Heart right ventricle (tissue), 16 donors: ENCODE measurements around the gene HMCN1. TPM values are rescaled to one million over a fixed set of nuclear protein-coding genes. Genes with fewer than 3 reads are reported as not detected.

ENCODE experiments used
- ATAC-seq, 8 donors: fragments of 200-7000 bp; cut with Tn5 transposase; one replicate each; pipeline ENCODE4 v1.9.1; 2020; ENCODE audit warnings: mild to moderate bottlenecking in 8 of 8, moderate library complexity in 8 of 8, moderate number of reproducible peaks in 1 of 8
- DNase-seq, 2 donors: peaks; one replicate each; pipeline ENCODE4 v3.0.0-alpha.2; 2020
- H3K27ac ChIP-seq, 10 donors: fragments of 200-600 bp; sonication (generic) in 2 of 10; one replicate each; pipeline versions ENCODE4 v1.5.0 to v1.8.0; 2020 to 2022; ENCODE audit warnings: mild to moderate bottlenecking in 3 of 10
- H3K27me3 ChIP-seq, 7 donors: fragments of 200-600 bp; one replicate each; pipeline ENCODE4 v1.8.0; 2021 to 2022; ENCODE audit warnings: mild to moderate bottlenecking in 2 of 7
- H3K36me3 ChIP-seq, 9 donors: fragments of 200-600 bp; sonication (generic) in 1 of 9; one replicate each; pipeline versions ENCODE4 v1.5.0 to v1.8.0; 2020 to 2022; ENCODE audit warnings: mild to moderate bottlenecking in 2 of 9
- H3K4me1 ChIP-seq, 9 donors: fragments of 200-600 bp; sonication (generic) in 1 of 9; one replicate each; pipeline versions ENCODE4 v1.5.0 to v1.8.0; 2020 to 2022; ENCODE audit warnings: mild to moderate bottlenecking in 4 of 9
- H3K4me3 ChIP-seq, 10 donors: fragments of 200-600 bp; sonication (generic) in 2 of 10; one replicate each; pipeline versions ENCODE4 v1.5.0 to v1.8.0; 2020 to 2022; ENCODE audit warnings: mild to moderate bottlenecking in 7 of 10, moderate library complexity in 2 of 10
- H3K9me3 ChIP-seq, 11 donors: fragments of 200-600 bp in 10 of 11; sonication (generic) in 2 of 11; one replicate each; pipeline versions ENCODE4 v1.5.0 to v1.8.0; 2013 to 2022; ENCODE audit warnings: mild to moderate bottlenecking in 2 of 11, control low read depth in 1 of 11, moderate library complexity in 1 of 11
- CTCF ChIP-seq, 9 donors: fragments of 200-600 bp; sonication (generic) in 2 of 9; IDR thresholded peaks; one replicate each; pipeline versions ENCODE4 v1.5.0 to v1.8.0; 2021 to 2022; ENCODE audit warnings: antibody characterized with exemption in 9 of 9, mild to moderate bottlenecking in 5 of 9, moderate library complexity in 1 of 9
- WGBS, 2 donors: extraction: QIAGEN DNeasy Blood & Tissue Kit; methylation state at CpG; one replicate each; pipeline ENCODE4 v1.1.7; 2013; ENCODE audit warnings: inconsistent platforms in 1 of 2; 5-methylcytosine and 5-hydroxymethylcytosine counted together
- intact Hi-C, 10 donors: fragments of 100-400 bp; cut with DNase I; formaldehyde crosslinking; loops; one replicate each; pipeline versions ENCODE4 v1.11.1 to v1.14.2; 2022
- polyA plus RNA-seq, 2 donors: library from polyadenylated mRNA; stranded (reverse); fragments of 200-250 nt; gene quantifications; one replicate each; pipeline ENCODE4 v1.2.3, GENCODE V29; 2013
- total RNA-seq, 10 donors: library from RNA; stranded (reverse); fragmentation: NEBNext Ultra II Directional in 3 of 10; extraction: Animal tissue kit (Norgen Biotek cat#: 25700) in 3 of 10; gene quantifications; one replicate each; pipeline versions ENCODE4 v1.2.1 to v1.2.4, GENCODE V29; 2021 to 2023
- donor health status: Arrhythmogenic right ventricular cardiomyopathy.
- donor health status: ischemic (EF 13 %, LVEDD 7.1; RV severe dilation, severe dysfunction).
- donor health status: healthy with polysubstance abuse.
- donor health status: DM: no; HTN: yes; CAD: no.
- donor health status: DM: no; HTN: no; CAD: no.
- donor health status: ischemic (EF 25% LVEDD 6.9; RV normal size, moderate dysfunction).
- donor health status: ischemic (EF 25% LVEDD 5.7; RV mildly dilated, moderate dysfunction).
- donor health status: healthy.
- donor health status: DM: yes; HTN: yes; CAD: no.
- donor health status: Ischemic cardiomyopathy.
- donor health status: ischemic (EF 35%, LVEDD 5.7; RV mildly dilated, moderate dysfunction).
- donor health status: nonischemic (EF 11% LVEDD 7.7; RV severe dilation, severe dysfunction).
- donor health status: DM: yes; HTN: yes; CAD: no.
- donor health status: PGD.
- donor health status: ischemic (EF 29% LVEDD 5.4; RV normal size, mild dysfunction).
- donor health status: nonischemic (EF 23%, LVEDD 6.1; RV moderate dilation, normal function).

Gene HMCN1
- total and polyA plus RNA-seq, 12 donors, result 3.4 to 12.4 (median 6.2) TPM

DNA sequence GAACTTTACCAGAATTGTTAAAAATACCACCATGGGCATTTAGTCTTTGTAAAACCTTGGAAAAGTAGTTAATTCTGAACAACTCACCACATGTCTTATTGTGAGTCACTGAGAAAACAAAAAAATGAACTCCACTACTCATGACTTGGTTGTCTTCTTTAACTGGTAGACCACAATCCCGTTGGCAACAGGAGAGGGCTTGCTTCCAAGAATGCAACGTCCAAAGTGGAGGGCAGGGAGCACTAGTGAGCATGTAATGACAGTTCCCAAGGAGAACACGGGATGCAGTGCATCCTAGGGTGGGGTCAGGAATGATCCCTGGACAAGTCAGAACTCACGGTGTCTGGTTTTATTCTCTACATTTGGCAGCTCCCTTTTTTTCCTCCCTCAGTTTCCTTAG is 15.2 kb upstream of the HMCN1 start:
- H3K27ac ChIP-seq, result no peak overlapping the region
- no peaks in the 10 kb centered on the region for H3K9me3 ChIP-seq
- H3K4me3 ChIP-seq, result no peak overlapping the region
- DNase-seq, result peak in 1 of 2 donors; percentile 15
- no peaks in the 10 kb centered on the region for H3K27me3 ChIP-seq
- 12% methylated on average over 4 of the region's 4 CpGs for WGBS, 2 donors
- TF ChIP-seq CTCF (IDR thresholded peaks at IDR 0.05), result peak in 3 of 9 donors; percentile 10 to 31 (median 10)
- peaks cover 0 to 21% (median 5%) of the 10 kb centered on the region in 9 donors for H3K4me1 ChIP-seq
- ATAC-seq, result peak in 2 of 8 donors; percentile 47 to 65
- intact Hi-C loops, result no loop called here
- H3K36me3 ChIP-seq, result no peaks in the 10 kb centered on the region

- 10 to 16% methylated on average over 2 of the region's 2 CpGs for WGBS, 2 donors
- Histone ChIP-seq H3K4me3 (no peak overlapping the region), H3K27me3 (no peaks in the 10 kb centered on the region), H3K36me3 (no peaks in the 10 kb centered on the region), H3K4me1 (peaks cover 0 to 21% (median 5%) of the 10 kb centered on the region in 9 donors), H3K27ac (peak overlapping the region in 2 of 10 donors; percentile 19 to 23), H3K9me3 (no peaks in the 10 kb centered on the region)
- TF ChIP-seq CTCF (IDR thresholded peaks at IDR 0.05), result peak in 8 of 9 donors; percentile 54 to 80 (median 68)
- DNase-seq, result peak in 1 of 2 donors; percentile 34
- ATAC-seq, result peak in 5 of 8 donors; percentile 54 to 84 (median 67)
- intact Hi-C loops, result loop anchor here in 9 of 10 donors (1.0 to 5.0 kb wide), 5 partner anchors 490 to 494 kb away; no protein-coding TSS in a partner anchor
Measured at GRCh38 chr1:185720633-185721272, 13.4 kb upstream of the HMCN1 start.

- TF ChIP-seq CTCF (IDR thresholded peaks at IDR 0.05), result no peak
- H3K27ac ChIP-seq, result peak overlapping the region in 1 of 10 donors; percentile 19
- intact Hi-C loops, result loop anchor here in 8 of 10 donors (2.0 to 5.0 kb wide), 4 partner anchors 489 to 493 kb away; no protein-coding TSS in a partner anchor
- no peak for ATAC-seq
- peaks cover 0 to 21% (median 5%) of the 10 kb centered on the region in 9 donors for H3K4me1 ChIP-seq
- no peaks in the 10 kb centered on the region for H3K27me3 ChIP-seq
- H3K9me3 ChIP-seq, result no peaks in the 10 kb centered on the region
- H3K4me3 ChIP-seq, result no peak overlapping the region
- no peaks in the 10 kb centered on the region for H3K36me3 ChIP-seq
- no peak for DNase-seq
Measured at GRCh38 chr1:185721553-185721952, 12.6 kb upstream of the HMCN1 start.

DNA sequence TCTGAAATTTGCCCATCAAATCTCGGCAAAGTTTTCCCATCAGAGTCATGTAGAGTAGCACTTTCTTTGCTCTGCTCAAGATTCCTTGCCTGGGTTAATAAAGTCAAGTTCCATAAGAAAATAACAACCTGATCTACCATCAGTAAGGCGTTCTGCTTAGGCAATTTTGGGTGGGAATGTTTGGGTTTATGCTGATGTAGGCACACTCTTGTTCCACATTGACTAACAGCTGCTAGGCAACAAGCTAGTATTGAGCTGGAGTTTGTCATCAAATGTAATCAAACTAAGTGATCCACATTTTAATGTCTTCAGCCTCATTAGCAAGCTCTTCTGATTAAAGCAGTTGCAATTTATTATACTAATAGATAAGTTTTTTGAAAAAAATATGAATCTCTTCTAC is 12.1 kb upstream of the HMCN1 start:
- intact Hi-C loops, result loop anchor here in 2 of 10 donors (5.0 kb wide), 1 partner anchor 490 kb away; no protein-coding TSS in a partner anchor
- TF ChIP-seq CTCF (IDR thresholded peaks at IDR 0.05), result no peak
- no peaks in the 10 kb centered on the region for H3K27me3 ChIP-seq
- 90 to 92% methylated on average over 2 of the region's 2 CpGs for WGBS, 2 donors
- H3K4me1 ChIP-seq, result peaks cover 0 to 21% (median 5%) of the 10 kb centered on the region in 9 donors
- no peak overlapping the region for H3K27ac ChIP-seq
- DNase-seq (no peak), ATAC-seq (no peak)
- no peak overlapping the region for H3K4me3 ChIP-seq
- H3K36me3 ChIP-seq, result no peaks in the 10 kb centered on the region
- no peaks in the 10 kb centered on the region for H3K9me3 ChIP-seq
